ENCODE results near the gene GTPBP8. TPM values are rescaled to one million over a fixed set of nuclear protein-coding genes. Genes with fewer than 3 reads are reported as not detected.

The GTPBP8 gene
- polyA plus RNA-seq, 5 donors = 15.1 to 26.3 (median 22.0) TPM

Other genes with a start within 250 kb of the GTPBP8 start
- gene CD200R1L, start 144.1 kb upstream of the GTPBP8 start, polyA plus RNA-seq (ENCODE audit: insufficient read depth in 1 of 5, insufficient read length in 5 of 5, low replicate concordance in 1 of 5) = not detected
- 1 to 10 TPM; 1.1 to 3.4 (median 2.1) TPM for gene CD200R1, start 15.9 kb upstream of the GTPBP8 start, polyA plus RNA-seq (ENCODE audit: insufficient read depth in 1 of 5, insufficient read length in 5 of 5, low replicate concordance in 1 of 5)
- gene BOC, start 220.6 kb downstream of the GTPBP8 start, polyA plus RNA-seq (ENCODE audit: insufficient read depth in 1 of 5, insufficient read length in 5 of 5, low replicate concordance in 1 of 5) = 10 to 100 TPM; 22.6 to 37.4 (median 27.2) TPM

Data from right lung (tissue), 5 donors.